Measurements from ENCODE around the gene CELSR2.

CELSR2 gene

DNA sequence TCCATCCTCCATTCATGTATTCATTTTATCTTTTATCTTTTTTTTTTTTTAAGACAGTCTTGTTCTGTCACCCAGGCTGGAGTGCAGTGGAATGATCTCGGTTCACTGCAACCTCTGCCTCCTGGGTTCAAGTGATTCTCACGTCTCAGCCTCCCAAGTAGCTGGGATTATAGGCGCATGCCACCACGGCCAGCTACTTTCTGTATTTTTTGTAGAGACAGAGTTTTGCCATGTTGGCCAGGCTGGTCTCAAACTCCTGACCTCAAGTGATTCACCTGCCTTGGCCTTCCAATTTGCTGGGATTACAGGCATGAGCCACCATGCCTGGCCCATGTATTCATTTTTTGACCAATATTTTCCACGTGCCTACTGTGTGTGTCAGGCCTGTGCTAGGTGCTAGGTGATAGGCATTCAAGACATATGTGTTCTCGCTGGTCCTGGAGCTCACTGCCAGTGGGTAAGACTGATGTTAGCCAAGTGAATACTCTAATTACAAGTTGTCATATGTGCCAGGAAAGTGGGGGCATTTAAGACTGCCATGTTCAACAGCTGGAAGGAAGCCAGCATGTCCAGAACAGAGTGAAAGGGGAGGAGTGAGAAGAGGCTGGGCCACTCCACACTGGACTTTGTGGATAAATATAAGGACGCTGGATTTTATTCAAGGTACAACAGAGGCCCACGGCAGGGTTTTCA, 5.3 kb upstream of the CELSR2 start:
- H3K36me3 ChIP-seq (ENCODE audit: insufficient read depth, low read length), result peaks cover 8% of the 10 kb centered on the region; the same call in 1 of the 2 replicates
- DNase-seq (no peak), ATAC-seq (ENCODE audit: insufficient read depth, low read depth) (no peak)
- no peak overlapping the region for H3K27ac ChIP-seq (ENCODE audit: low read length)
- no peak overlapping the region for H3K4me2 ChIP-seq (ENCODE audit: insufficient read depth, low read length)
- no peak overlapping the region for H3K4me3 ChIP-seq (ENCODE audit: low read depth in 1 of 2, low read length in 2 of 2)
- H3K9me3 ChIP-seq (ENCODE audit: insufficient read depth, low read length, severe bottlenecking), result no peaks in the 10 kb centered on the region
- H3K27me3 ChIP-seq (ENCODE audit: insufficient read depth, low read length, poor library complexity), result no peaks in the 10 kb centered on the region
- H3K4me1 ChIP-seq (ENCODE audit: insufficient read depth, low read length), result peaks cover 4% of the 10 kb centered on the region
- no peak overlapping the region for H2AFZ ChIP-seq (ENCODE audit: low read depth, low read length)
- H3K9ac ChIP-seq (ENCODE audit: low read depth, low read length), result no peak overlapping the region
- no peak for TF ChIP-seq CTCF (IDR thresholded peaks at IDR 0.05; ENCODE audit: borderline replicate concordance, extremely low read depth, low read length, poor library complexity, severe bottlenecking)
- no peak for TF ChIP-seq EZH2 (IDR thresholded peaks at IDR 0.05; ENCODE audit: borderline replicate concordance, low read depth, low read length, severe bottlenecking)
- peaks cover 2% of the 10 kb centered on the region; the same call in 1 of the 2 replicates for H4K20me1 ChIP-seq (ENCODE audit: insufficient read depth, low read length)
- H3K79me2 ChIP-seq (ENCODE audit: insufficient read depth, low read length), result no peaks in the 10 kb centered on the region

GRCh38 chr1:109246141-109246551, 3.2 kb upstream of the CELSR2 start:
- no peak overlapping the region for H3K27ac ChIP-seq (ENCODE audit: low read length)
- ATAC-seq (ENCODE audit: insufficient read depth, low read depth) (no peak), DNase-seq (no peak)
- H3K79me2 ChIP-seq (ENCODE audit: insufficient read depth, low read length), result no peaks in the 10 kb centered on the region
- H3K4me2 ChIP-seq (ENCODE audit: insufficient read depth, low read length), result no peak overlapping the region
- peaks cover 20% of the 10 kb centered on the region for H3K4me1 ChIP-seq (ENCODE audit: insufficient read depth, low read length)
- no peak overlapping the region for H2AFZ ChIP-seq (ENCODE audit: low read depth, low read length)
- peaks cover 2% of the 10 kb centered on the region for H3K27me3 ChIP-seq (ENCODE audit: insufficient read depth, low read length, poor library complexity)
- H3K36me3 ChIP-seq (ENCODE audit: insufficient read depth, low read length), result no peaks in the 10 kb centered on the region
- TF ChIP-seq EZH2 (IDR thresholded peaks at IDR 0.05; ENCODE audit: borderline replicate concordance, low read depth, low read length, severe bottlenecking), result no peak
- TF ChIP-seq CTCF (IDR thresholded peaks at IDR 0.05; ENCODE audit: borderline replicate concordance, extremely low read depth, low read length, poor library complexity, severe bottlenecking), result no peak
- no peaks in the 10 kb centered on the region for H3K9me3 ChIP-seq (ENCODE audit: insufficient read depth, low read length, severe bottlenecking)
- H4K20me1 ChIP-seq (ENCODE audit: insufficient read depth, low read length), result peaks cover 9% of the 10 kb centered on the region; the same call in 1 of the 2 replicates
- no peak overlapping the region for H3K9ac ChIP-seq (ENCODE audit: low read depth, low read length)
- no peak overlapping the region for H3K4me3 ChIP-seq (ENCODE audit: low read depth in 1 of 2, low read length in 2 of 2)

GRCh38 chr1:109247401-109248365, 1.7 kb upstream of the CELSR2 start:
- Histone ChIP-seq H3K27me3 (ENCODE audit: insufficient read depth, low read length, poor library complexity) (peaks cover 2% of the 10 kb centered on the region), H3K79me2 (ENCODE audit: insufficient read depth, low read length) (no peaks in the 10 kb centered on the region), H3K4me1 (ENCODE audit: insufficient read depth, low read length) (peaks cover 20% of the 10 kb centered on the region), H4K20me1 (ENCODE audit: insufficient read depth, low read length) (0 out of 2 replicates have a peak, but pooled peaks cover 13% of the 10 kb centered on the region), H3K4me2 (ENCODE audit: insufficient read depth, low read length) (no peak overlapping the region), H3K4me3 (ENCODE audit: low read depth in 1 of 2, low read length in 2 of 2) (no peak overlapping the region), H3K9me3 (ENCODE audit: insufficient read depth, low read length, severe bottlenecking) (no peaks in the 10 kb centered on the region), H3K36me3 (ENCODE audit: insufficient read depth, low read length) (no peaks in the 10 kb centered on the region), H2AFZ (ENCODE audit: low read depth, low read length) (no peak overlapping the region; the same call in 1 of the 2 replicates), H3K9ac (ENCODE audit: low read depth, low read length) (no peak overlapping the region), H3K27ac (ENCODE audit: low read length) (no peak overlapping the region)
- ATAC-seq (ENCODE audit: insufficient read depth, low read depth) (no peak), DNase-seq (no peak)
- no peak for TF ChIP-seq CTCF (IDR thresholded peaks at IDR 0.05; ENCODE audit: borderline replicate concordance, extremely low read depth, low read length, poor library complexity, severe bottlenecking)
- no peak for TF ChIP-seq EZH2 (IDR thresholded peaks at IDR 0.05; ENCODE audit: borderline replicate concordance, low read depth, low read length, severe bottlenecking)

Measured in DND-41 (cell line).